IMR-90 (cell line): ENCODE measurements around the gene EMX1. TPM values are rescaled to one million over a fixed set of nuclear protein-coding genes. Genes with fewer than 3 reads are reported as not detected.
A peak's percentile ranks its signal among the peaks of the same experiment; 100 is the strongest.

ENCODE experiments used
- ATAC-seq: fragments of 200-7000 bp; cut with Tn5 transposase; 2 replicates; pipeline ENCODE4 v1.9.1; 2020; ENCODE audit warnings: low read depth, mild to moderate bottlenecking, moderate library complexity
- BruUV-seq: library from RNA; stranded (reverse); fragments of 400-500 nt; replicated peaks from 2 replicates; lab custom pipeline; 2021; lab: Mats Ljungman, UMichigan
- CTCF ChIA-PET: fragments of 300-600 bp; formaldehyde crosslinking; extraction: SDS; loops from one replicate; lab custom pipeline; 2021; ENCODE audit warnings: antibody characterized with exemption; lab: Yijun Ruan, JAX
- POLR2A ChIA-PET: fragments of 300-600 bp; sonication (Branson Sonifier 250); formaldehyde crosslinking; loops from one replicate; lab custom pipeline; 2022; ENCODE audit warnings: antibody characterized with exemption; ENCODE audit not compliant: unreplicated experiment; lab: Charles Lee
- DNase-seq: peaks from one replicate; pipeline ENCODE4 v3.0.0; 2013
- H2AFZ ChIP-seq: replicated peaks from 2 replicates; pipeline ENCODE3; 2013; ENCODE audit warnings: low read length, mild to moderate bottlenecking; ENCODE audit not compliant: poor library complexity
- H2AK5ac ChIP-seq: 2 replicates; pipeline ENCODE4 v1.6.1; 2013; ENCODE audit warnings: low read depth, low read length, inconsistent platforms
- H2AK9ac ChIP-seq: replicated peaks from 2 replicates; pipeline ENCODE3; 2013; ENCODE audit warnings: mild to moderate bottlenecking, low read depth, low read length, moderate library complexity; ENCODE audit not compliant: poor library complexity
- H2BK120ac ChIP-seq: 2 replicates; pipeline ENCODE4 v1.6.1; 2013; ENCODE audit warnings: low read depth, low read length, inconsistent platforms
- H2BK15ac ChIP-seq: 3 replicates; pipeline ENCODE4 v1.6.1; 2013; ENCODE audit warnings: low read depth, low read length, inconsistent platforms
- H2BK20ac ChIP-seq: 2 replicates; pipeline ENCODE4 v1.6.1; 2013; ENCODE audit warnings: low read depth, mild to moderate bottlenecking, inconsistent platforms, low read length, moderate library complexity
- H2BK5ac ChIP-seq: 2 replicates; pipeline ENCODE4 v1.6.1; 2013; ENCODE audit warnings: mild to moderate bottlenecking, low read depth, low read length, inconsistent platforms; ENCODE audit not compliant: poor library complexity, severe bottlenecking
- H3K14ac ChIP-seq: replicated peaks from 2 replicates; pipeline ENCODE4 v1.6.1; 2013; ENCODE audit warnings: low read depth, low read length, inconsistent platforms
- H3K18ac ChIP-seq: 2 replicates; pipeline ENCODE4 v1.6.1; 2013; ENCODE audit warnings: low read depth, low read length, control low read depth
- H3K23ac ChIP-seq: 2 replicates; pipeline ENCODE4 v1.6.1; 2013; ENCODE audit warnings: low read depth, low read length, inconsistent platforms
- H3K27ac ChIP-seq: 2 replicates; pipeline ENCODE4 v1.5.1; 2013; ENCODE audit warnings: mild to moderate bottlenecking, control low read depth, low read length; ENCODE audit not compliant: insufficient read depth
- H3K27me3 ChIP-seq: 2 replicates; pipeline ENCODE4 v1.6.1; 2013; ENCODE audit warnings: low read length; ENCODE audit not compliant: control insufficient read depth, insufficient read depth
- H3K36me3 ChIP-seq: 2 replicates; pipeline ENCODE4 v1.6.1; 2013; ENCODE audit warnings: low read length, mixed read lengths; ENCODE audit not compliant: control insufficient read depth, insufficient read depth
- H3K4ac ChIP-seq: 2 replicates; pipeline ENCODE4 v1.6.1; 2013; ENCODE audit warnings: low read depth, low read length, inconsistent platforms
- H3K4me1 ChIP-seq: 2 replicates; pipeline ENCODE4 v1.6.1; 2013; ENCODE audit warnings: low read length, mixed read lengths; ENCODE audit not compliant: control insufficient read depth, insufficient read depth
- H3K4me2 ChIP-seq: 2 replicates; pipeline ENCODE4 v1.6.1; 2013; ENCODE audit warnings: low read depth, mild to moderate bottlenecking, control low read depth, low read length, moderate library complexity
- H3K4me3 ChIP-seq: 2 replicates; pipeline ENCODE4 v1.5.1; 2013; ENCODE audit warnings: low read depth, mild to moderate bottlenecking, control low read depth, low read length, moderate library complexity; ENCODE audit not compliant: insufficient read depth
- H3K56ac ChIP-seq: 2 replicates; pipeline ENCODE4 v1.6.1; 2013; ENCODE audit warnings: low read length, inconsistent platforms; ENCODE audit not compliant: insufficient read depth; ENCODE audit errors: extremely low read depth
- H3K79me1 ChIP-seq, 2 experiments: 2 replicates each; pipeline ENCODE4 v1.6.1; 2013; ENCODE audit warnings: low read length in 2 of 2, inconsistent platforms in 1 of 2, low read depth in 1 of 2
- H3K9ac ChIP-seq: 2 replicates; pipeline ENCODE4 v1.6.1; 2013; ENCODE audit warnings: low read depth, low read length, control low read depth
- H3K9me1 ChIP-seq: 2 replicates; pipeline ENCODE4 v1.6.1; 2013; ENCODE audit warnings: low read length, inconsistent platforms; ENCODE audit not compliant: insufficient read depth
- H3K9me3 ChIP-seq: 2 replicates; pipeline ENCODE4 v1.6.1; 2013; ENCODE audit warnings: low read length; ENCODE audit not compliant: control insufficient read depth, insufficient read depth
- H4K20me1 ChIP-seq: 2 replicates; pipeline ENCODE4 v1.6.1; 2013; ENCODE audit warnings: low read length, inconsistent platforms; ENCODE audit not compliant: insufficient read depth
- H4K5ac ChIP-seq: 2 replicates; pipeline ENCODE4 v1.6.1; 2013; ENCODE audit warnings: mild to moderate bottlenecking, low read depth, low read length, control low read depth
- H4K8ac ChIP-seq, 2 experiments: 2 replicates each; pipeline ENCODE4 v1.6.1; 2013; ENCODE audit warnings: low read depth in 2 of 2, low read length in 2 of 2, control low read depth in 1 of 2, inconsistent platforms in 1 of 2
- H4K91ac ChIP-seq: 2 replicates; pipeline ENCODE4 v1.6.1; 2013; ENCODE audit warnings: low read depth, low read length, inconsistent platforms; ENCODE audit not compliant: insufficient read depth
- MAFK ChIP-seq: IDR thresholded peaks from 2 replicates; pipeline ENCODE4 v1.6.1; 2012; ENCODE audit warnings: low read depth, low read length, improper control_type of control experiment
- WGBS, 2 experiments: methylation state at CpG; one replicate each; pipeline versions ENCODE4 v1.1.5 to v1.1.7; 2013; ENCODE audit warnings: missing lambda C conversion rate in 2 of 2; ENCODE audit not compliant: insufficient read length in 1 of 2; ENCODE audit errors: extremely low coverage in 2 of 2; 5-methylcytosine and 5-hydroxymethylcytosine counted together
- dilution Hi-C: fragments of 300-500 bp; cut with HindIII; formaldehyde crosslinking; loops from one replicate; pipeline ENCODE4 v1.14.3; 2018; ENCODE audit warnings: low sequenced_read_pairs; ENCODE audit not compliant: unreplicated experiment
- in situ Hi-C: fragments of 300-500 bp; cut with MboI; formaldehyde crosslinking; loops from 3 replicates; pipeline ENCODE4 v1.14.3; 2019; ENCODE audit warnings: low sequenced_read_pairs, inconsistent platforms, mixed read lengths
- intact Hi-C: fragments of 100-400 bp; cut with micrococcal nuclease; formaldehyde crosslinking; loops from 2 replicates; pipeline ENCODE4 v1.10.0; 2022
- polyA plus RNA-seq, 3 experiments: library from polyadenylated mRNA; depleted of rRNA; stranded (reverse); fragments of >200 nt; gene quantifications; 2 replicates each; pipeline ENCODE4 v1.2.3, GENCODE V29; 2012; ENCODE audit warnings: low replicate concordance in 1 of 3
- total RNA-seq: library from RNA; depleted of rRNA; stranded (reverse); fragments of >200 nt; gene quantifications from 2 replicates; pipeline ENCODE4 v1.2.3, GENCODE V29; 2012

Gene EMX1
- total and polyA plus RNA-seq, 2 of the 4 experiments (the other 2 are of a cell fraction): not detected

DNA sequence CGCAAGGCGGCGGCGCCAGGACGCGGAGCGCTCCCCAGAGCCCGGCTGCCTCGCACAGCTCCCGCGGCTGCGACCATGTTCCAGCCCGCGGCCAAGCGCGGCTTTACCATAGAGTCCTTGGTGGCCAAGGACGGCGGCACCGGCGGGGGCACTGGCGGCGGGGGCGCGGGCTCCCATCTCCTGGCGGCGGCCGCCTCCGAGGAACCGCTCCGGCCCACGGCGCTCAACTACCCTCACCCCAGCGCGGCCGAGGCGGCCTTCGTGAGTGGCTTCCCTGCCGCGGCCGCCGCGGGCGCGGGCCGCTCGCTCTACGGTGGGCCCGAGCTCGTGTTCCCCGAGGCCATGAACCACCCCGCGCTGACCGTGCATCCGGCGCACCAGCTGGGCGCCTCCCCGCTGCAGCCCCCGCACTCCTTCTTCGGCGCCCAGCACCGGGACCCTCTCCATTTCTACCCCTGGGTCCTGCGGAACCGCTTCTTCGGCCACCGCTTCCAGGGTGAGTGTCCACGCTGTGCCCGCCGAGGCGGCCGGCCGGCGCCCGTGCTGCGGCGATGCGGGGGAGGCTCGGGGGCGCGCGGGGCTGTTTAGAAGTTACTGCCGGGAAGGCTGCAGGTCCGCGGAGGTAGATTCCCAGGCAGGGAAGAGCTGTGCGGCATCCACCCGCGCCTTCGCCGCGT lies 696 bp downstream of the EMX1 start:
- no peaks in the 10 kb centered on the region for H3K9me1 ChIP-seq
- no peak overlapping the region for H4K8ac ChIP-seq
- H3K4me1 ChIP-seq: peaks cover 2% of the 10 kb centered on the region; the same call in 1 of the 2 replicates
- ChIA-PET CTCF (no interaction called here), POLR2A (no interaction called here)
- DNase-seq: no peak
- H3K9ac ChIP-seq: no peak overlapping the region
- H2BK20ac ChIP-seq: no peak overlapping the region
- H3K27ac ChIP-seq: no peak overlapping the region
- no peak overlapping the region for H3K4me3 ChIP-seq
- no peak overlapping the region for H3K23ac ChIP-seq
- H3K56ac ChIP-seq: no peak overlapping the region
- no peak overlapping the region for H2AK9ac ChIP-seq
- no peak overlapping the region for H2BK120ac ChIP-seq
- dilution Hi-C loops (no loop called here), intact Hi-C loops (no loop called here), in situ Hi-C loops (no loop called here)
- no peak for TF ChIP-seq MAFK
- no TSS peak for BruUV-seq
- 1% methylated on average over 49 of the region's 89 CpGs; no CpG with 5 or more reads in 1 of the 2 experiments for WGBS, 2 experiments
- H2AK5ac ChIP-seq: no peak overlapping the region
- H3K18ac ChIP-seq: no peak overlapping the region
- H2AFZ ChIP-seq: peak overlapping the region; percentile 53
- no peaks in the 10 kb centered on the region for H3K36me3 ChIP-seq
- H3K4ac ChIP-seq: no peak overlapping the region
- no peak overlapping the region for H4K5ac ChIP-seq
- no peaks in the 10 kb centered on the region for H3K79me1 ChIP-seq
- H3K4me2 ChIP-seq: no peak overlapping the region
- H2BK15ac ChIP-seq: no peak overlapping the region
- ATAC-seq: peak; percentile 27
- H3K27me3 ChIP-seq: peaks cover 99% of the 10 kb centered on the region
- H3K14ac ChIP-seq: no peak overlapping the region
- H2BK5ac ChIP-seq: no peak overlapping the region
- H4K20me1 ChIP-seq: peaks cover 55% of the 10 kb centered on the region
- H4K91ac ChIP-seq: no peak overlapping the region
- peaks cover 28% of the 10 kb centered on the region for H3K9me3 ChIP-seq
